Activated B cell treated with CpG ODN at 0.5 μM for 24 hours (primary cell): Measurements from ENCODE around the gene NPLOC4. TPM values are rescaled to one million over a fixed set of nuclear protein-coding genes. Genes with fewer than 3 reads are reported as not detected.

Experiments used
- ATAC-seq: fragments of 200-7000 bp; cut with Tn5 transposase; one replicate; pipeline ENCODE4 v1.10.0; 2021; ENCODE audit warnings: low read depth, mild to moderate bottlenecking, moderate library complexity
- CTCF ChIA-PET: fragments of 350-600 bp; sonication (Branson Sonifier 250); formaldehyde crosslinking; loops from one replicate; lab custom pipeline; 2021; ENCODE audit warnings: antibody characterized with exemption; lab: Charles Lee
- POLR2A ChIA-PET: fragments of 350-600 bp; sonication (Branson Sonifier 250); formaldehyde crosslinking; loops from one replicate; lab custom pipeline; 2021; ENCODE audit warnings: antibody characterized with exemption; lab: Charles Lee
- DNase-seq: peaks from one replicate; pipeline ENCODE4 v3.0.0; 2022
- H3K27ac Mint-ChIP-seq: one replicate; pipeline ENCODE4 v1.8.0; 2020; ENCODE audit warnings: mixed read lengths
- H3K27me3 Mint-ChIP-seq: one replicate; pipeline ENCODE4 v1.8.0; 2021; ENCODE audit warnings: mixed read lengths
- H3K36me3 Mint-ChIP-seq: one replicate; pipeline ENCODE4 v1.8.0; 2021; ENCODE audit warnings: low read depth, mixed read lengths
- H3K4me1 Mint-ChIP-seq: one replicate; pipeline ENCODE4 v1.8.0; 2021; ENCODE audit warnings: mixed read lengths
- H3K4me3 Mint-ChIP-seq: one replicate; pipeline ENCODE4 v1.8.0; 2020; ENCODE audit warnings: mild to moderate bottlenecking, mixed read lengths
- H3K9me3 Mint-ChIP-seq: one replicate; pipeline ENCODE4 v1.8.0; 2020; ENCODE audit warnings: mixed read lengths
- CTCF ChIP-seq: fragments of 200-600 bp; IDR thresholded peaks from one replicate; pipeline ENCODE4 v1.8.0; 2022; ENCODE audit warnings: antibody characterized with exemption, mild to moderate bottlenecking
- intact Hi-C: fragments of 100-400 bp; cut with micrococcal nuclease; formaldehyde crosslinking; loops from one replicate; pipeline ENCODE4 v1.15.1; 2024
- total RNA-seq: library from RNA; stranded (reverse); gene quantifications from 2 replicates; pipeline ENCODE4 v1.2.3, GENCODE V29; 2022

Gene NPLOC4
- total RNA-seq, 1 donor from 2014 or later, result 132 TPM

DNA sequence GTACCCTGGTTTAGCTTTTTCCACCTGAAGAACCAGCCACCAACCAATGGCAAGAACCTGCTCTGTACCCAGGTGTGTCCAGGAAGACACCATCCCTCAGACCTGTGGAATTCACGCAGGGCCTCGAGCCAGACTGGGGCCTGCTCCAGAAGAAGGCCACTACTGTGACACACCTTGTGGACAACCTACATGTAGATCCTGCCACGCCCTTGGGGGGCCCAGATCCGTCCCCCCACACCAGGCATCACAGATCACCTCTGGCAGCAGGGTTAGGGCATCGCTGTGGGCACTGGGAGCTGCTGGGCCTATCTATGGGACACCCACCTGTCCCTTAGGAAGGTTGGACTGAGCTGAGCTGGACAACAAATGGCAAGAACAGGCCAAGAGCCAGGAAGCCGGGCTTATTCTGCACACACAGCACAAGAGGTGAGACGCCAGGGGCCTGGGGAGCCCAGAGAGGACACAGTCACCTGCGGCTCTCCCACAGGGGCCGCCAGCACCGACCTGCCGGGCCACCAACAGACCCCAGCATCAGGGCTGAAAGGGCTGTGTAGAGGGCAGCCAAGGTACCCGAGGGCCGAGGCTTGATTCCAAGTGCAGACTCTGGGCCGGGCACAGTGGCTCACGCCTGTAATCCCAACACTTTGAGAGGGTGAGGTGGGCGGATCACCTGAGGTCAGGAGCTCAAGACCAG is 92.5 kb downstream of the NPLOC4 start:
- DNase-seq, result no peak
- peaks cover 3% of the 10 kb centered on the region for H3K4me1 Mint-ChIP-seq
- H3K27ac Mint-ChIP-seq, result no peak overlapping the region
- peaks cover 72% of the 10 kb centered on the region for H3K36me3 Mint-ChIP-seq
- ATAC-seq, result no peak
- ChIA-PET CTCF (no interaction called here), POLR2A (interaction anchor here (1.4 kb wide), 2 partner anchors 29 to 35 kb away, joined by 4 read pairs; no protein-coding TSS in a partner anchor)
- intact Hi-C loops, result no loop called here
- H3K9me3 Mint-ChIP-seq, result no peaks in the 10 kb centered on the region
- no peak for TF ChIP-seq CTCF
- no peak overlapping the region for H3K4me3 Mint-ChIP-seq
- H3K27me3 Mint-ChIP-seq, result no peaks in the 10 kb centered on the region

GRCh38 chr17:81543756-81544155 is 93.2 kb downstream of the NPLOC4 start:
- no peak for TF ChIP-seq CTCF
- Mint-ChIP-seq H3K27ac (no peak overlapping the region), H3K4me3 (no peak overlapping the region), H3K27me3 (no peaks in the 10 kb centered on the region), H3K36me3 (peaks cover 68% of the 10 kb centered on the region), H3K4me1 (no peaks in the 10 kb centered on the region), H3K9me3 (no peaks in the 10 kb centered on the region)
- intact Hi-C loops, result no loop called here
- CTCF ChIA-PET, result no interaction called here
- no peak for ATAC-seq
- POLR2A ChIA-PET, result interaction anchor here (1.4 kb wide), 2 partner anchors 28 to 34 kb away, joined by 4 read pairs; no protein-coding TSS in a partner anchor
- no peak for DNase-seq

- Mint-ChIP-seq H3K27me3 (no peaks in the 10 kb centered on the region), H3K4me3 (no peak overlapping the region), H3K4me1 (peaks cover 2% of the 10 kb centered on the region), H3K9me3 (no peaks in the 10 kb centered on the region), H3K36me3 (peaks cover 67% of the 10 kb centered on the region), H3K27ac (no peak overlapping the region)
- ChIA-PET POLR2A (interaction anchor here (1.4 kb wide), 2 partner anchors 28 to 34 kb away, joined by 4 read pairs; no protein-coding TSS in a partner anchor), CTCF (interaction anchor here (1.3 kb wide), 1 partner anchor 24 kb away, joined by 4 read pairs; no protein-coding TSS in a partner anchor)
- no peak for TF ChIP-seq CTCF
- DNase-seq, result no peak
- intact Hi-C loops, result no loop called here
- no peak for ATAC-seq
These were observed 93.6 kb downstream of the NPLOC4 start for GRCh38 chr17:81543339-81543675.

GRCh38 chr17:81542431-81543338 is 94.2 kb downstream of the NPLOC4 start:
- intact Hi-C loops, result no loop called here
- H3K4me1 Mint-ChIP-seq, result peaks cover 6% of the 10 kb centered on the region
- peaks cover 64% of the 10 kb centered on the region for H3K36me3 Mint-ChIP-seq
- H3K27ac Mint-ChIP-seq, result no peak overlapping the region
- H3K9me3 Mint-ChIP-seq, result no peaks in the 10 kb centered on the region
- DNase-seq (no peak), ATAC-seq (no peak)
- CTCF ChIA-PET, result interaction anchor here (0.7 to 1.3 kb wide), 2 partner anchors 24 to 673 kb away, joined by 3 to 4 read pairs; no protein-coding TSS in a partner anchor
- H3K4me3 Mint-ChIP-seq, result no peak overlapping the region
- TF ChIP-seq CTCF, result no peak
- POLR2A ChIA-PET, result interaction anchor here (1.4 kb wide), 1 partner anchor 33 kb away, joined by 4 read pairs; no protein-coding TSS in a partner anchor
- peaks cover 3% of the 10 kb centered on the region for H3K27me3 Mint-ChIP-seq

DNA sequence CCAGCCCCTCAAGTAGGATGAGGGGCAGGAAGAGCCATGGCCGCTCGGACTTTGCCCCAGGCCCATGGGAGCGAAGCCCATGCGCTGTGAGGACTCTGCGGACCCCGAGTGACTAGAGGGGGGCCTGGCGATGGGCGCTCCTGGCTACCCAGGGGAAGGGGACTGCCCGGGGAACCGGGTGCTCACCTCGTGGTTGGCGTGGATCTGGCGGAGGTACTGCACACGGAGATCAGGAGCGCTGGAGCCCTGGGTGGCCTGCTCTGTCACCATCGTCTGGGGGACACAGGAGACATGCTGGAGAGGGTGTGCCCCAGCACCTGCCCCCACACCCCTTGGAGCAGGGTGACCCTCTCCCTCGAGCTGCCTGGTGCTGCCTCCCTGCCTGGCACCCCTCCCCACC is 95.8 kb downstream of the NPLOC4 start:
- intact Hi-C loops, result no loop called here
- Mint-ChIP-seq H3K9me3 (no peaks in the 10 kb centered on the region), H3K4me1 (peaks cover 11% of the 10 kb centered on the region), H3K27ac (no peak overlapping the region), H3K36me3 (peaks cover 52% of the 10 kb centered on the region), H3K4me3 (no peak overlapping the region), H3K27me3 (peaks cover 4% of the 10 kb centered on the region)
- TF ChIP-seq CTCF, result no peak
- no peak for DNase-seq
- no peak for ATAC-seq
- ChIA-PET POLR2A (no interaction called here), CTCF (no interaction called here)
